Heart left ventricle (tissue), 13 donors: ENCODE data around the gene BPTF.

ENCODE experiments used
- CTCF ChIP-seq, 12 donors: fragments of 200-600 bp; sonication (generic) in 4 of 12; IDR thresholded peaks; one replicate each; pipeline versions ENCODE4 v1.5.0 to v1.8.0; 2018 to 2022; ENCODE audit warnings: antibody characterized with exemption in 12 of 12, mild to moderate bottlenecking in 5 of 12
- POLR2A ChIP-seq, 2 donors: fragments of 450-650 bp; IDR thresholded peaks; one replicate each; pipeline ENCODE4 v1.6.1; 2017; ENCODE audit warnings: antibody characterized with exemption in 2 of 2, mild to moderate bottlenecking in 2 of 2, moderate library complexity in 2 of 2
- donor health status: ischemic (EF 13 %, LVEDD 7.1; RV severe dilation, severe dysfunction).
- donor health status: DM: no; HTN: yes; CAD: no.
- donor health status: DM: no; HTN: no; CAD: no.
- donor health status: ischemic (EF 25% LVEDD 6.9; RV normal size, moderate dysfunction).
- donor health status: ischemic (EF 25% LVEDD 5.7; RV mildly dilated, moderate dysfunction).
- donor health status: ischemic (EF 35%, LVEDD 5.7; RV mildly dilated, moderate dysfunction).
- donor health status: nonischemic (EF 11% LVEDD 7.7; RV severe dilation, severe dysfunction).
- donor health status: DM: yes; HTN: yes; CAD: no.
- donor health status: PGD.
- donor health status: ischemic (EF 29% LVEDD 5.4; RV normal size, mild dysfunction).
- donor health status: nonischemic (EF 23%, LVEDD 6.1; RV moderate dilation, normal function).

GRCh38 chr17:67785122-67785477 is 40.2 kb upstream of the BPTF start:
- no peak for TF ChIP-seq CTCF (IDR thresholded peaks at IDR 0.05)
- no peak for TF ChIP-seq POLR2A (IDR thresholded peaks at IDR 0.05)
